HG03571 (cell line): ENCODE data around the gene OR2M2.

Source experiments
- ATAC-seq: cut with Tn5 transposase; IDR thresholded peaks from one replicate; pipeline ENCODE4 v1.9.1; 2021; ENCODE audit not compliant: unreplicated experiment

The OR2M2 gene

GRCh38 chr1:248174521-248174920 lies at the start of gene OR2M2:
Gene OR2M2 (plus strand): TSS chr1:248174821. CDS start chr1:248179986, 5,165 bp downstream.
- ATAC-seq, result no peak

- no peak for ATAC-seq
Measured at GRCh38 chr1:248127653-248128052, 47.0 kb upstream of the OR2M2 start.

- no peak for ATAC-seq
Measured at GRCh38 chr1:248136811-248137210, 37.8 kb upstream of the OR2M2 start.

- no peak for ATAC-seq
Measured at GRCh38 chr1:248140846-248141245, 33.8 kb upstream of the OR2M2 start.

- ATAC-seq, result no peak
Measured at GRCh38 chr1:248143311-248143710, 31.3 kb upstream of the OR2M2 start.

DNA sequence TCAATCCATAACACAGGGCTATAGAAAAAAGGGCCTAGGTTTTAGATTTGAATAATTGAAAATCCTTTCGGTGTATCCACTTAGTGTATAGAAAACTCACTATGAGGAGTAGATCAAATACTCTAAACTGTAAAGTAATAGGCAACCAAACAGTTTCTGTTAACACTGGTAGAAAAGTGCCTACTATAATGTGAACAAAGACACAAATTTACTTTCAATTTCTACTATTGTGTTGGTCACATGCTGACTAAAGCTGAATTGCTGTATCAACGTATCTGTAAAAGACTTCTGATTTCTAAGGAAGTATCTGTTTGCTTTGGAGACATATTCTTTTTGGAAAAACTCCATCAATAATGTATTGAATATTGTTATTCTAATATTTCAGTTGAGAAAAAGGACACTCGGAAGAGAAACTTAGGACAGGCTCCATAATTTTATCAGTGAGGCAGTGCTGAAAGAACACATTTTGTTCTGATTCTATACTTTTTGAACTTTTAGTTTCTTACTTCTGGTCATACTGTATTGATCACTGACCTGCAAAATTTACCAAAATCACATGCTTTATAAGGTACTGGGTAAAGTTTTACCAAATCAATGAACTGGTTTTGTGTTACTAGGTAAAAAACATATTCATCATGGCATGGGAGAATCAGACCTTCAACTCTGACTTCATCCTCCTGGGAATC lies 30.0 kb upstream of the OR2M2 start, which contains the start of gene OR2M5:
Gene OR2M5, plus strand, starts transcription at position 636 of the 686 bp plus-strand sequence. Its CDS starts 0 bp downstream, at position 636.
- ATAC-seq, result no peak

GRCh38 chr1:248152056-248152827 lies 22.4 kb upstream of the OR2M2 start:
- no peak for ATAC-seq

- ATAC-seq, result no peak
Measured at GRCh38 chr1:248155927-248156326, 18.7 kb upstream of the OR2M2 start.

- ATAC-seq, result no peak
Measured at GRCh38 chr1:248158758-248159157, 15.9 kb upstream of the OR2M2 start.

DNA sequence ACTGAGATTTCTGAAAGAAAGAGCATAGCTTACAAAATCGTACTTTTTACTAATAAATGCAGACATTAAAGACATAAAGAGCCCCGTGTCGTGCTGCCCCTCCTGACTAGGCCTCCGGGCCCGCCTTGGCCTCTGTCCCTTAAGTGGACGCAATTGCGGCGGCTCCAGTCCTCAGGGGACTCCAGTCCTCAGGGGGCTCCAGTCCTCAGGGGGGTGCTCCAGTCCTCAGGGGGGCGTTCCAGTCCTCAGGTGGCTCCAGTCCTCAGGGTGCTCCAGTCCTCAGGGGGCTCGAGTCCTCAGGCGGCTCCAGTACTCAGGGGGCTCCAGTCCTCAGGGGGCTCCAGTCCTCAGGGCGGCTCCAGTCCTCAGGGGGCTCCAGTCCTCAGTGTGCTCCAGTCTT lies 10.6 kb upstream of the OR2M2 start:
- ATAC-seq, result no peak

- ATAC-seq, result no peak
Measured at GRCh38 chr1:248165186-248165585, 9.4 kb upstream of the OR2M2 start.

DNA sequence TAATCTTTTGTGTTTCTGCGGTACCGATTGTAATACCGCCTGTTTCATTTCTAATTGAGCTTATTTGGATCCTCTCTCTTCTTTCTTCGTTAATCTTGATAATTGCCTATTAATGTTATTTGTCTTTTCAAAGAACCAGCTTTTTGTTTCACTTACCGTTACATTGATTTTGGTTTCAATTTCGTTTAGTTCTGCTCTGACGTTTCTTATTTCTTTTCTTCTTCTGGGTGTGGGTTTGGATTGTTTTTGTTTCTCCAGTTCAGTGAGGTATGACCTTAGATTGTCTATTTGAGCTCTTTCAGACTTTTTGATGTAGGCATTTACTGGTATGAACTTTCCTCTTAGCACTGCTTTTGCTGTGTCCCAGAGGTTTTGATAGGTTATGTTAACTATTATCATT lies 9.4 kb downstream of the OR2M2 start:
- no peak for ATAC-seq

GRCh38 chr1:248187363-248187762 lies 12.7 kb downstream of the OR2M2 start:
- ATAC-seq, result no peak

DNA sequence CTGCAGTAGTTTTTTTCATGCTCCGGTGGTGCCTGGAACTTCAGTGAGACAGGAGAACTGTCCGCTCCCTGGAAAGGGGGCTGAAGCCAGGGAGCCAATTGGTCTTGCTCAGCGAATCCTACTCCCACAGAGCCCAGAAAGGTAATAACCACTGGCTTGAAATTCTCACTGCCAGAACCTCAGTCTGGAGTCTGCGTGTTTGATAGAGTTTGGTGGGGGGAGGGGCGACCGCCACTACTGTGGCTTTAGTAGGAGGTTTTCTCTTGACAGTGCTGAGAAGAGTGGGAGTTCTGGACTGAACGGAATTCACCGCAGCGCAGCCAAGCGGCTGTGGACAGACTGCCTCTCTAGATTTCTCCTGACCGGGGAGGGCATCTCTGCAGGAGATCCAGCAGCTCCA lies 14.4 kb downstream of the OR2M2 start:
- ATAC-seq, result no peak

DNA sequence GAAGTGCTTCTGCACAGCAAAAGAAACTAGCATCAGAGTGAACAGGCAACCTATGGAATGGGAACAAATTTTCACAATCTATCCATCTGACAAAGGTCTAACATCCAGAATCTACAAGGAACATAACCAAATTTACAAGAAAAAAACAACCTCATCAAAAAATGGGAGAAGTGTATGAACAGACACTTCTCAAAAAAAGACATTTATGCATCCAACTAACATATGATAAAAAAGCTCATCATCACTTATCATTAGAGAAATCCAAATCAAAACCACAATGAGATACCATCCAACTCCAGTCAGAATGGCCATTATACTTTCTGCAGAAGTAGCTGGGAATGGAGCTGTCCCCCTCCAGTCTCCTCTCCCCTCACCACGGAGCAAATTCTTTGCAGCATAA lies 19.5 kb downstream of the OR2M2 start:
- ATAC-seq, result no peak

GRCh38 chr1:248196965-248197364 lies 22.3 kb downstream of the OR2M2 start, which contains the start of gene OR2M3:
Gene OR2M3 (plus strand): TSS chr1:248197265. CDS start chr1:248203068, 5,803 bp downstream.
- ATAC-seq, result no peak

DNA sequence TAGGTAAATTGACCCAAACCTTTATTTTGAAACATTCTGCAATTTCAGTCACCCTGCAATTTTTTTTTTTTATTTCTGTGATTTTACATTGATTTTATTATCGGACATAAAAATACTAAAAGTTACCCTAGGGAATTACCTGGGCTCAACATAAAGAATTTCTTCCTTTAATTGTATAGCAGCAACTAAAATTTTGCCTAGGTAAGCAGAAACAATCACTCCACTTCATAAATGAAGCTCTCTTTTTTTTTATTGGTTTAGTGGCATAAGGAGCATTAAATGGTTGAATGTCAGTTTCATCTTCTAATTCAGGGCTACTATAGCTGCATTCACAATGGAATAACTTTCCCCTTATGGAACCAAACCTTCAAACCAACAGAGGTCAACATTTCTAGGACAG lies 41.3 kb downstream of the OR2M2 start:
- no peak for ATAC-seq

DNA sequence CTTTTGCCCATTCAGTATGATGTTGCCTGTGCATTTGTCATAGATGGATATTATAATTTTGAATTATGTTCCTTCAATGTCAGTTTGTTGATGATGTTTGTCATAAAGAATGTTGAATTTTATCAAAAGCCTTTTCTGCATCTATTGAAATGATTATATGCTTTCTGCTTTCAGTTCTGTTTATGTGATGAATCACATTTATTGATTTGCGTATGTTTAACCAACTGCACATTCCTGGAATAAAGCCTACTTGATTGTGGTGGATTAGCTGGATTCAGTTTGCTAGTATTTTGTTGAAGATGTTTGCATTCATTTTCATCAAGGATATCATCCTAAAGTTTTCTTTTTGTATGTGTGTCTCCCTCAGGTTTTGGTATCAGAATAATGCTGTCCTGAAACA lies 50.9 kb downstream of the OR2M2 start:
- no peak for ATAC-seq

DNA sequence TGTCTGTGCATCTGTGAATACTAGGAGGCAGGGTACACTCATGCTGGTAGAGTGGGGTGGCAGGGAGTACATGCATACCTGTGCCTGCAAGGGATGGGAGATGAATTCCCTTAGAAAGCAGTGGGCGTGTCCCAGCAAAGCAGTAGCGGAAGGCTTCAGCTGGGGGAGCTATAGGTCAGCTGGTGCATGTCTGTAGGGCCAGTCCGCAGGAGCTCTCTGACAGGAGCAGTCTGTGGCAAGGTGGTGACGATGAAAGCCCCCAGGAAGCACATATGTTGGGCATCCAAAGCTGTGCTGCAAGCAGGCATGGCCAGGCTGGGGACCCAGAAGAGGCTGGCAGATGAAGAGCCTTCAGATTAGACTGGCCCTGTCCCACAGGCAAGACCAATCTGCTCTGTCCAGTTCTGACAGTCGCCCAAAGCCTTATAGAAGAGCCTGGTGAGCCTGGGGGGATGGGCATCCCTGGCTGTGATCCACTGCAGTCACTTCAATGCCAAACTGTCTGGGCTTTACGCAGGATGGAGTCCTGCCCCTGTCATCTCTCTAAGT lies 54.8 kb downstream of the OR2M2 start:
- ATAC-seq, result no peak
